ENCODE measurements around the gene AGBL1. TPM values are rescaled to one million over a fixed set of nuclear protein-coding genes. Genes with fewer than 3 reads are reported as not detected.

The AGBL1 gene
- total and polyA plus RNA-seq, 2 experiments from 2014 or later: not detected

- 10 to 16% methylated on average over 4 of the region's 4 CpGs for WGBS, 2 experiments (ENCODE audit: low coverage in 1 of 2, low lambda C conversion rate in 2 of 2, missing lambda C conversion rate in 2 of 2)
- DNase-seq: no peak
- in situ Hi-C loops (cut with MboI): no loop called here
- H2AFZ ChIP-seq: no peak overlapping the region
- no peaks in the 10 kb centered on the region for H3K27me3 ChIP-seq (replicated peaks; ENCODE audit: insufficient read depth)
- no peaks in the 10 kb centered on the region for H3K9me3 ChIP-seq (ENCODE audit: low read depth)
- no peaks in the 10 kb centered on the region for H3F3A ChIP-seq (ENCODE audit: insufficient read depth)
- no peak overlapping the region for H3K27ac ChIP-seq
- TF ChIP-seq EZH2 (IDR thresholded peaks at IDR 0.05; ENCODE audit: insufficient read depth, poor library complexity, severe bottlenecking): no peak
- no peak for TF ChIP-seq EZH2phosphoT487 (IDR thresholded peaks at IDR 0.05; ENCODE audit: insufficient read depth, low read depth)
- H3K36me3 ChIP-seq (ENCODE audit: low read depth): no peaks in the 10 kb centered on the region
- no peak overlapping the region for H3K4me3 ChIP-seq
- no peaks in the 10 kb centered on the region for H3K9me2 ChIP-seq (ENCODE audit: insufficient read depth)
- no peaks in the 10 kb centered on the region for H3K4me1 ChIP-seq (ENCODE audit: insufficient read depth)
- no peaks in the 10 kb centered on the region for H4K20me1 ChIP-seq (ENCODE audit: insufficient read depth)
- no peak overlapping the region for H3K9ac ChIP-seq
- no peak overlapping the region for H3K4me2 ChIP-seq (ENCODE audit: unreplicated experiment)
- H3K79me2 ChIP-seq (ENCODE audit: insufficient read depth): no peaks in the 10 kb centered on the region
Observed at GRCh38 chr15:86969364-86969763, 889.7 kb downstream of the AGBL1 start.

DNA sequence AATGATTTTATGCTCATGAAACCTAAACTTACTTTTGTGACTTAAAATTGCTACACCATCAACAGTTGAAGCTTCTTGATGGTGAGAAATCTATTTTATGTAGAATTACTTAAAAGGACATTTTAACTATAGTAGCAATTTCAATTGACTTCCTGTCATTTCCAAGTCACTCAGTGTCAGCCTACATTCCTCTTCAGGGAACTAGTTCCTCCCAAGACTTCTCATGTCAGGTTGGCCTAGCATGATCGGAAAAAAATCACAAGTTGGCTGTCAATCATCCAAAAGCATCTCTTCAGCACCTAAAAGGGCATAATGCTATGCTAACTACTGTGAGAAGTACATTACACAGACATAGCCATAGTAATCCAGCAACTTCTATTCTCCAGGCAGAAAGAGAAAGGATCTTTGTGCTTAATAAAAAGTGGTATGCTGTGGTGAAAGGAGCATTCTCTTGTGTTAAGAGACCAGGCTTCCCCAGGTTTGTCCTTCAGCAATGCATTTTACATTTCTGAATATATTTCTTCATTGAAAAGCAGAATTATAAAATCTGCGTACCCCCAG lies 893.7 kb downstream of the AGBL1 start:
- no peaks in the 10 kb centered on the region for H3K27me3 ChIP-seq (replicated peaks; ENCODE audit: insufficient read depth)
- no peak overlapping the region for H3K27ac ChIP-seq
- WGBS, 2 experiments (ENCODE audit: low coverage in 1 of 2, low lambda C conversion rate in 2 of 2, missing lambda C conversion rate in 2 of 2): 30 to 33% methylated on average over 2 of the region's 2 CpGs
- no peaks in the 10 kb centered on the region for H4K20me1 ChIP-seq (ENCODE audit: insufficient read depth)
- no peaks in the 10 kb centered on the region for H3K4me1 ChIP-seq (ENCODE audit: insufficient read depth)
- no peaks in the 10 kb centered on the region for H3K79me2 ChIP-seq (ENCODE audit: insufficient read depth)
- H3F3A ChIP-seq (ENCODE audit: insufficient read depth): no peaks in the 10 kb centered on the region
- H3K4me3 ChIP-seq: no peak overlapping the region
- H3K36me3 ChIP-seq (ENCODE audit: low read depth): no peaks in the 10 kb centered on the region
- in situ Hi-C loops (cut with MboI): no loop called here
- H3K9ac ChIP-seq: no peak overlapping the region
- H3K9me2 ChIP-seq (ENCODE audit: insufficient read depth): no peaks in the 10 kb centered on the region
- H2AFZ ChIP-seq: no peak overlapping the region
- peaks cover 3% of the 10 kb centered on the region for H3K9me3 ChIP-seq (ENCODE audit: low read depth)
- TF ChIP-seq EZH2phosphoT487 (IDR thresholded peaks at IDR 0.05; ENCODE audit: insufficient read depth, low read depth) (no peak), EZH2 (IDR thresholded peaks at IDR 0.05; ENCODE audit: insufficient read depth, poor library complexity, severe bottlenecking) (no peak)
- H3K4me2 ChIP-seq (ENCODE audit: unreplicated experiment): no peak overlapping the region
- DNase-seq: no peak

DNA sequence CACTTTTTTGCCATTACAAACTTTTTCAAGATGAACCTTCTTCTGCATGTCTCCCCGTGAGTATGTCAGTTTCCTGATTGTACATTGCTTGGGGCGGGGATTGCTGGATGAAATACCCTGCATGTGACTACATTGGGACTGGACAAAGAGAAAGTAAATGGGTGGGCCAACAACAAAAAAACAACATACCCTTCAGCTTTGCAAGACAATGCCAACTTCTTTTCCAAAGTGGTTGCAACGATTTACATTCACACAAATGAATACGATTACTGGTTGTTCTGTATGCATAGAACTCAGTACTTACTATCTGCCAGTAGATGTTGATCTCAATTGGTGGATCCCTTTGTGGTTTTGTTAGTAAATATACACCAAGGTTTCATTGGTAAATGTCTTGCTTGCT lies 908.4 kb downstream of the AGBL1 start:
- Histone ChIP-seq H3K9me3 (ENCODE audit: low read depth) (no peaks in the 10 kb centered on the region), H3K79me2 (ENCODE audit: insufficient read depth) (no peaks in the 10 kb centered on the region), H3K27ac (no peak overlapping the region), H3K9me2 (ENCODE audit: insufficient read depth) (no peaks in the 10 kb centered on the region), H3F3A (ENCODE audit: insufficient read depth) (no peaks in the 10 kb centered on the region), H3K27me3 (replicated peaks; ENCODE audit: insufficient read depth) (no peaks in the 10 kb centered on the region), H2AFZ (no peak overlapping the region), H4K20me1 (ENCODE audit: insufficient read depth) (no peaks in the 10 kb centered on the region), H3K4me1 (ENCODE audit: insufficient read depth) (no peaks in the 10 kb centered on the region), H3K36me3 (ENCODE audit: low read depth) (no peaks in the 10 kb centered on the region), H3K4me3 (no peak overlapping the region), H3K4me2 (ENCODE audit: unreplicated experiment) (no peak overlapping the region), H3K9ac (no peak overlapping the region)
- 18 to 22% methylated on average over 4 of the region's 4 CpGs for WGBS, 2 experiments (ENCODE audit: low coverage in 1 of 2, low lambda C conversion rate in 2 of 2, missing lambda C conversion rate in 2 of 2)
- DNase-seq: no peak
- in situ Hi-C loops (cut with MboI): no loop called here
- TF ChIP-seq EZH2phosphoT487 (IDR thresholded peaks at IDR 0.05; ENCODE audit: insufficient read depth, low read depth) (no peak), EZH2 (IDR thresholded peaks at IDR 0.05; ENCODE audit: insufficient read depth, poor library complexity, severe bottlenecking) (no peak)

- Histone ChIP-seq H3K4me1 (ENCODE audit: insufficient read depth) (no peaks in the 10 kb centered on the region), H4K20me1 (ENCODE audit: insufficient read depth) (no peaks in the 10 kb centered on the region), H2AFZ (no peak overlapping the region), H3F3A (ENCODE audit: insufficient read depth) (no peaks in the 10 kb centered on the region), H3K36me3 (ENCODE audit: low read depth) (no peaks in the 10 kb centered on the region), H3K4me3 (no peak overlapping the region), H3K27ac (no peak overlapping the region), H3K79me2 (ENCODE audit: insufficient read depth) (no peaks in the 10 kb centered on the region), H3K9me2 (ENCODE audit: insufficient read depth) (no peaks in the 10 kb centered on the region), H3K27me3 (replicated peaks; ENCODE audit: insufficient read depth) (no peaks in the 10 kb centered on the region), H3K9me3 (ENCODE audit: low read depth) (no peaks in the 10 kb centered on the region), H3K4me2 (ENCODE audit: unreplicated experiment) (no peak overlapping the region), H3K9ac (no peak overlapping the region)
- TF ChIP-seq EZH2phosphoT487 (IDR thresholded peaks at IDR 0.05; ENCODE audit: insufficient read depth, low read depth) (no peak), EZH2 (IDR thresholded peaks at IDR 0.05; ENCODE audit: insufficient read depth, poor library complexity, severe bottlenecking) (no peak)
- in situ Hi-C loops (cut with MboI): no loop called here
- no peak for DNase-seq
- 3 to 5% methylated on average over 2 of the region's 2 CpGs for WGBS, 2 experiments (ENCODE audit: low coverage in 1 of 2, low lambda C conversion rate in 2 of 2, missing lambda C conversion rate in 2 of 2)
Observed at GRCh38 chr15:87021751-87022150, 942.1 kb downstream of the AGBL1 start.

All from GM23248 (cell line).